ENCODE measurements around the gene FER.
"Not testable (repeated sequence)": the region's sequence is repeated elsewhere in the genome, so short reads cannot be mapped to it uniquely, and the experiment has no call there.

GRCh38 chr5:108794349-108794748 is 46.7 kb downstream of the FER start:
- not testable (repeated sequence) for TF ChIP-seq EP300 (IDR thresholded peaks at IDR 0.05; ENCODE audit: borderline replicate concordance in 1 of 2, control insufficient read depth in 1 of 2, low read depth in 2 of 2, low read length in 2 of 2); SIN3A (IDR thresholded peaks at IDR 0.05; ENCODE audit: low read depth, low read length); NFIC (IDR thresholded peaks at IDR 0.05; ENCODE audit: low read depth, low read length); JUND (IDR thresholded peaks at IDR 0.05; ENCODE audit: low read depth, low read length); ZNF274 (IDR thresholded peaks at IDR 0.05; ENCODE audit: insufficient read depth, insufficient read length); MXI1 (IDR thresholded peaks at IDR 0.05; ENCODE audit: low read depth, low read length); MYC (IDR thresholded peaks at IDR 0.05; ENCODE audit: insufficient read depth, insufficient read length, insufficient replicate concordance, low read length, severe bottlenecking); PKNOX1 (IDR thresholded peaks at IDR 0.05); POLR2A (IDR thresholded peaks at IDR 0.05; ENCODE audit: low read depth, low read length); EZH2 (IDR thresholded peaks at IDR 0.05; ENCODE audit: borderline replicate concordance, control insufficient read depth, low read depth, low read length); CREB1 (IDR thresholded peaks at IDR 0.05; ENCODE audit: low read depth)
- TF ChIP-seq, protein P1, sequence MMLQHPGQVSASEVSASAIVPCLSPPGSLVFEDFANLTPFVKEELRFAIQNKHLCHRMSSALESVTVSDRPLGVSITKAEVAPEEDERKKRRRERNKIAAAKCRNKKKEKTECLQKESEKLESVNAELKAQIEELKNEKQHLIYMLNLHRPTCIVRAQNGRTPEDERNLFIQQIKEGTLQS (IDR thresholded peaks at IDR 0.05; ENCODE audit: borderline replicate concordance, extremely low read depth, low read depth, low read length) = not testable (repeated sequence)
- TF ChIP-seq, protein P2, sequence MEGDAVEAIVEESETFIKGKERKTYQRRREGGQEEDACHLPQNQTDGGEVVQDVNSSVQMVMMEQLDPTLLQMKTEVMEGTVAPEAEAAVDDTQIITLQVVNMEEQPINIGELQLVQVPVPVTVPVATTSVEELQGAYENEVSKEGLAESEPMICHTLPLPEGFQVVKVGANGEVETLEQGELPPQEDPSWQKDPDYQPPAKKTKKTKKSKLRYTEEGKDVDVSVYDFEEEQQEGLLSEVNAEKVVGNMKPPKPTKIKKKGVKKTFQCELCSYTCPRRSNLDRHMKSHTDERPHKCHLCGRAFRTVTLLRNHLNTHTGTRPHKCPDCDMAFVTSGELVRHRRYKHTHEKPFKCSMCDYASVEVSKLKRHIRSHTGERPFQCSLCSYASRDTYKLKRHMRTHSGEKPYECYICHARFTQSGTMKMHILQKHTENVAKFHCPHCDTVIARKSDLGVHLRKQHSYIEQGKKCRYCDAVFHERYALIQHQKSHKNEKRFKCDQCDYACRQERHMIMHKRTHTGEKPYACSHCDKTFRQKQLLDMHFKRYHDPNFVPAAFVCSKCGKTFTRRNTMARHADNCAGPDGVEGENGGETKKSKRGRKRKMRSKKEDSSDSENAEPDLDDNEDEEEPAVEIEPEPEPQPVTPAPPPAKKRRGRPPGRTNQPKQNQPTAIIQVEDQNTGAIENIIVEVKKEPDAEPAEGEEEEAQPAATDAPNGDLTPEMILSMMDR (IDR thresholded peaks at IDR 0.05 in 2 of 3, conservative IDR thresholded peaks at IDR 0.05 in 1 of 3; ENCODE audit: control insufficient read depth in 2 of 3, extremely low read depth in 1 of 3, insufficient read depth in 1 of 3, low read depth in 3 of 3, low read length in 3 of 3) = not testable (repeated sequence)
